Adrenal gland (tissue), 12 donors: Measurements from ENCODE around the gene ERBIN. TPM values are rescaled to one million over a fixed set of nuclear protein-coding genes. Genes with fewer than 3 reads are reported as not detected.

ENCODE experiments used
- DNase-seq, 7 donors: peaks; one replicate each; pipeline ENCODE4 v3.0.0-alpha.2; 2019 to 2020
- H3K27ac ChIP-seq, 5 donors: fragments of 200-600 bp; sonication (generic) in 4 of 5; 1 replicate in 3 of 5; 2 replicates in 2 of 5; pipeline versions ENCODE4 v1.5.1 to v1.8.0; 2016 to 2020; ENCODE audit warnings: mild to moderate bottlenecking in 1 of 5
- H3K27me3 ChIP-seq: fragments of 200-600 bp; 2 replicates; pipeline ENCODE4 v1.8.0; 2021
- H3K36me3 ChIP-seq, 2 donors: fragments of 200-600 bp; replicated peaks in 1 of 2; 1 replicate in 1 of 2; 2 replicates in 1 of 2; pipeline versions ENCODE4 v1.5.1 to v1.8.0; 2018 to 2022
- H3K4me1 ChIP-seq, 2 donors: fragments of 200-600 bp; replicated peaks in 1 of 2; 1 replicate in 1 of 2; 2 replicates in 1 of 2; pipeline versions ENCODE4 v1.5.1 to v1.8.0; 2018 to 2021
- H3K4me3 ChIP-seq, 4 donors: fragments of 200-600 bp; sonication (generic) in 3 of 4; one replicate each; pipeline ENCODE4 v1.5.1; 2016 to 2018
- H3K9me3 ChIP-seq, 3 donors: fragments of 200-600 bp; sonication (generic) in 1 of 3; replicated peaks in 1 of 3; 1 replicate in 2 of 3; 2 replicates in 1 of 3; pipeline versions ENCODE4 v1.5.1 to v1.8.0; 2016 to 2021
- CTCF ChIP-seq, 6 experiments: fragments of 450-650 bp in 4 of 6; fragments of 200-600 bp in 2 of 6; sonication (generic) in 1 of 6; IDR thresholded peaks; 1 replicate in 5 of 6; 2 replicates in 1 of 6; pipeline versions ENCODE4 v1.5.1 to v1.8.0; 2016 to 2021; ENCODE audit warnings: antibody characterized with exemption in 6 of 6, mild to moderate bottlenecking in 2 of 6, moderate library complexity in 1 of 6
- POLR2A ChIP-seq, 2 donors: fragments of 450-650 bp; IDR thresholded peaks; one replicate each; pipeline ENCODE4 v1.6.1; 2017; ENCODE audit warnings: antibody characterized with exemption in 2 of 2, mild to moderate bottlenecking in 2 of 2, moderate library complexity in 1 of 2
- WGBS, 4 donors: extraction: QIAGEN DNeasy Blood & Tissue Kit in 2 of 4; methylation state at CpG; one replicate each; pipeline versions ENCODE4 v1.1.5 to v1.1.7; 2013 to 2017; 5-methylcytosine and 5-hydroxymethylcytosine counted together
- intact Hi-C, 2 donors: fragments of 100-400 bp; cut with DNase I; formaldehyde crosslinking; loops; one replicate each; pipeline versions ENCODE4 v1.14.1 to v1.15.0; 2022 to 2023
- polyA plus RNA-seq, 3 donors: library from polyadenylated mRNA; stranded (reverse); fragments of 200-250 nt in 2 of 3; fragments of 350-450 nt in 1 of 3; fragmentation: Illumina TruSeq in 1 of 3; extraction: RNeasy Lipid Tissue Mini Kit (QIAGEN cat#74804) in 1 of 3; gene quantifications; one replicate each; pipeline ENCODE4 v1.2.3, GENCODE V29; 2013 to 2014
- small RNA-seq, 2 donors: library from RNA; depleted of rRNA; stranded (forward); fragments of <200 nt; gene quantifications; one replicate each; pipeline ENCODE3, GENCODE V24; 2016
- total RNA-seq, 9 donors: library from RNA; depleted of rRNA in 4 of 9; stranded (reverse); fragments of >200 nt in 4 of 9; fragments of 120-200 nt in 1 of 9; fragmentation: NEBNext Ultra II Directional in 1 of 9; extraction: Animal tissue kit (Norgen Biotek cat#: 25700) in 1 of 9; gene quantifications; one replicate each; pipeline versions ENCODE4 v1.1.0 to v1.2.4, GENCODE V29; 2013 to 2023
- donor health status: healthy with polysubstance abuse.
- donor health status: Bipolar disorder and iron deficiency.
- donor health status: DM: yes; HTN: yes; CAD: no.
- donor health status: DM: no; HTN: no; CAD: no.
- donor health status: DM: no; HTN: no; CAD: no.
- donor health status: DM: yes; HTN: yes; CAD: no.

The ERBIN gene
- total and polyA plus RNA-seq, 12 donors = 10.7 to 74.0 (median 47.0) TPM

- H3K27ac ChIP-seq = no peak overlapping the region
- 71 to 85% (median 80%) methylated on average over 2 of the region's 2 CpGs for WGBS, 4 donors
Measured at GRCh38 chr5:66122379-66123034, 196.1 kb downstream of the ERBIN start.

GRCh38 chr5:66129144-66129543 is 202.8 kb downstream of the ERBIN start:
- no peak for DNase-seq
- TF ChIP-seq CTCF (IDR thresholded peaks at IDR 0.05) (no peak), POLR2A (IDR thresholded peaks at IDR 0.05) (no peak)
- intact Hi-C loops = no loop called here
- no peak overlapping the region for H3K27ac ChIP-seq
- no peaks in the 10 kb centered on the region for H3K4me1 ChIP-seq
- no peaks in the 10 kb centered on the region for H3K27me3 ChIP-seq
- H3K9me3 ChIP-seq = peaks cover 0 to 6% (median 0%) of the 10 kb centered on the region in 3 donors
- H3K4me3 ChIP-seq = no peak overlapping the region
- WGBS, 4 donors = 71 to 79% (median 76%) methylated on average over 4 of the region's 4 CpGs
- H3K36me3 ChIP-seq = no peaks in the 10 kb centered on the region

More at GRCh38 chr5:66122379-66123034, 196.1 kb downstream of the ERBIN start:
- TF ChIP-seq CTCF (IDR thresholded peaks at IDR 0.05) (no peak), POLR2A (IDR thresholded peaks at IDR 0.05) (no peak)
- no peaks in the 10 kb centered on the region for H3K4me1 ChIP-seq
- intact Hi-C loops = no loop called here
- no peaks in the 10 kb centered on the region for H3K36me3 ChIP-seq
- H3K9me3 ChIP-seq = no peaks in the 10 kb centered on the region
- no peak overlapping the region for H3K4me3 ChIP-seq
- no peaks in the 10 kb centered on the region for H3K27me3 ChIP-seq
- no peak for DNase-seq

GRCh38 chr5:66130493-66130892 is 204.1 kb downstream of the ERBIN start:
- no peak overlapping the region for H3K4me3 ChIP-seq
- H3K9me3 ChIP-seq = peaks cover 0 to 6% (median 0%) of the 10 kb centered on the region in 3 donors
- DNase-seq = no peak
- H3K27me3 ChIP-seq = no peaks in the 10 kb centered on the region
- intact Hi-C loops = no loop called here
- TF ChIP-seq POLR2A (IDR thresholded peaks at IDR 0.05) = no peak
- no peak for TF ChIP-seq CTCF (IDR thresholded peaks at IDR 0.05)
- H3K36me3 ChIP-seq = no peaks in the 10 kb centered on the region
- H3K4me1 ChIP-seq = no peaks in the 10 kb centered on the region
- 91 to 98% (median 95%) methylated on average over 1 of the region's 1 CpG for WGBS, 4 donors
- H3K27ac ChIP-seq = no peak overlapping the region

Small RNA genes within 50 kb of the gene (small RNA-seq; reads per million reads assigned to genes)
- gene RF00598 = 0 reads per million in 2 donors

Other genes with a start within 250 kb of the ERBIN start
- gene SGTB, start 204.5 kb upstream of the ERBIN start, total RNA-seq = 1 to 10 TPM; 1.1 to 7.1 (median 4.3) TPM
- gene SGTB, start 204.5 kb upstream of the ERBIN start, polyA plus RNA-seq = 1 to 10 TPM; 1.0 to 4.2 (median 1.7) TPM
- 10 to 100 TPM in 2 of 9 donors, 1 to 10 TPM in 7; 4.3 to 14.1 (median 8.4) TPM for gene NLN, start 204.4 kb upstream of the ERBIN start, total RNA-seq
- 10 to 100 TPM in 1 of 3 donors, 1 to 10 TPM in 1, under 1 TPM in 1; 0.77 to 13.7 (median 2.0) TPM for gene NLN, start 204.4 kb upstream of the ERBIN start, polyA plus RNA-seq
- gene SREK1, start 217.7 kb downstream of the ERBIN start, total RNA-seq = 100 to 1,000 TPM in 1 of 9 donors, 10 to 100 TPM in 8; 14.3 to 126 (median 51.1) TPM
- gene SREK1, start 217.7 kb downstream of the ERBIN start, polyA plus RNA-seq = 10 to 100 TPM; 56.0 to 72.6 (median 57.0) TPM